HG03045 (cell line): ENCODE results near the gene HAUS5.
"Not testable (repeated sequence)": the region's sequence is repeated elsewhere in the genome, so short reads cannot be mapped to it uniquely, and the experiment has no call there.

ENCODE experiments used
- ATAC-seq: cut with Tn5 transposase; IDR thresholded peaks from one replicate; pipeline ENCODE4 v1.9.1; 2021; ENCODE audit warnings: mild to moderate bottlenecking, moderate library complexity; ENCODE audit not compliant: unreplicated experiment

Gene HAUS5

DNA sequence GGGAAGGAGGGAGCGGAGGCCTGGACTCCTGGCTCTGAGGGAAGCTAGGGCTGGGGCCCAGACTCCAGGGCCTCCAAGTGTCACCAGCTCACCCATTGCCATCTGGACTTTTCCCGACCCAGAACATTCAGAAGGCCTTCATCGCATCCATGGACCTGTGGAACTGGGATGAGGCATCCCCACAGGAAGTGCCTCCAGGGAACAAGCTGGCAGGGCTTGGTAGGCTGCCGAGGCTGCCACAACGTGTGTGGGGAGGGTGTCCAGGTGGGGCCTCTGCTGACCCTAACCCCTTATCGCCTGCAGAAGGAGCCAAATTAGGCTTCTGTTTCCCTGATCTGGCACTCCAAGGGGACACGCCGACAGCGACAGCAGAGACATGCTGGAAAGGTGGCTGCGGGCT, 29.8 kb downstream of the HAUS5 start:
- ATAC-seq = no peak

DNA sequence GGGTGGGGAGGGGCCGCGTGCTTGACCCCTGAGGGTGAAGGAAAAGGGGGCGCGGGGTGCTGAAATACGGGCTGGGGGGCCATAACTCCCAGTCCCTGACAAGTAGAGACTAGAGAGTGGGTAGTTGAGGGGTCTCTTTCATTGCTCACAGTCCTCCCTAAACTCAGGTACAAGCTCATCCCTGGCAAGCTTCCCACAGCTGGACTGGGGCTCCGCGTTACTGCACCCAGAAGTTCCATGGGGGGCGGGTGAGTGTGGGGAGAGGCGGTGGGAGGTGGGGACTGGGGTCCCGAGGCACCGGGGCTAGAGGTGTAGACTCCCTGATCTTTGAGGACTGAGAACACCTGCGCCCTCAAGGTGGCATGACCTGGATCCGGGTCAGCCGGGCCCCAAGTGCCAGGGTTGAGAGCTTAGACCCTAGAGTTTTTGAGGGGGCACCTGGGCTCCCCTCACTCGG, 30.3 kb downstream of the HAUS5 start:
- no peak for ATAC-seq

- peak; percentile 39 for ATAC-seq
Observed at GRCh38 chr19:35643255-35644205, 31.0 kb downstream of the HAUS5 start.

GRCh38 chr19:35644206-35644986, 31.9 kb downstream of the HAUS5 start:
- ATAC-seq = peak; percentile 66

DNA sequence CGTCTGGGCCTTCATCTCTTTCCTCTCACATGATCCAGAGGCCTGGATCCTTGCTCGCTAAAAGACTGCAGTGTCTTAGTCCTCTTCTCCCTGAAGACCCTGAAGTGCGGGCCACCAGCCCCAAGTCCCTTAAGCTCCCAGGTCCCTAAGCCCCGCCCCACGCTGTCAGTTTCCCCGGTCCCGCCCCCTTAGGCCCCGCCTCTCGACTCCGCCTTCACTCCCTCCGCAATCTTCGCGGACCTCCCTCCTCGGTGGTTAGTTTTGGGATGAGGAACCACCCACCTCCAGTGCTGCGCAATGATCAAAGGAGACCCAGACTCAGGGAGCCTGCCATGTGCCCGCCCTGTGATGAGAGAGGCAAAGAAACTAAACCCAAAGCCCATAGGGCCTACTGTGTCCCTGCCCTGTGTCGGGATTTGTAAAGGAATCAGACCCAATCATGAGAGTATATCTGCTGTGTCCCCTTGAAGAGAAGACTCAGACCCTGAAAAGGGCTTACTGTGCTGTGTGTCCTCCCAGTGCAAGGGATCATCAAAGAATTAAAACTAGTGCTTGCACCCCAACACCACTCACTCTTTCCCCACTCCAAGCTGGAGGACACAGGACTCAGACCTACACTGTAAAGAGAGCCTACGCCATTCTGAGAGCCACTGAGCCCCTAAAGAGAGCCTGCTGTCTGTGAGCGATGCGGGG, 32.6 kb downstream of the HAUS5 start:
- no peak for ATAC-seq

- no peak for ATAC-seq
Observed at GRCh38 chr19:35645680-35646511, 33.4 kb downstream of the HAUS5 start.

GRCh38 chr19:35648017-35648961, 35.8 kb downstream of the HAUS5 start, which contains the start of gene COX6B1:
COX6B1 (plus strand) TSS chr19:35648323; CDS start chr19:35651244, 2,921 bp downstream.
- ATAC-seq = peak; percentile 56

GRCh38 chr19:35650581-35650980, 38.0 kb downstream of the HAUS5 start:
- no peak for ATAC-seq

- not testable (repeated sequence) for ATAC-seq
Observed at GRCh38 chr19:35654828-35655227, 42.3 kb downstream of the HAUS5 start.

DNA sequence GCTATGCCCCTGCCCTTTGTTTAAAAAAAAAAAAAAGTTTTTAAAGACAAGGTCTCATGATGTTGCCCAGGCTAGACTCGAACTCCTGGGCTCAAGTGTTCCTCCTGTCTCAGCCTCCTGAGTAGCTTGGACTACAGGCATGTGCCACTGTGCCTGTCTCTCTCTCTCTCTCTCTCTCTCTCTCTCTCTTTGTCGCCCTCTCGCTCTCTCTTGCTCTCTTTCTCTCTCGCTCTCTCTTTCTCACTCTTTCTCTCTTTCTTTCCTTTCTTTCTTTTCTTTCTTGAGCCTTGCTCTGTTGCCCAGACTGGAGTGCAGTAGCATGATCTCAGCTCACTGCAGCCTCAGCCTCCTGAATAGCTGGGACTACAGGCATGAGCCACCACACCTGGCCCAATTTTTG, 43.1 kb downstream of the HAUS5 start:
- no peak for ATAC-seq

GRCh38 chr19:35656700-35657099, 44.2 kb downstream of the HAUS5 start:
- no peak for ATAC-seq

GRCh38 chr19:35657904-35658700, 45.6 kb downstream of the HAUS5 start:
- ATAC-seq = no peak

DNA sequence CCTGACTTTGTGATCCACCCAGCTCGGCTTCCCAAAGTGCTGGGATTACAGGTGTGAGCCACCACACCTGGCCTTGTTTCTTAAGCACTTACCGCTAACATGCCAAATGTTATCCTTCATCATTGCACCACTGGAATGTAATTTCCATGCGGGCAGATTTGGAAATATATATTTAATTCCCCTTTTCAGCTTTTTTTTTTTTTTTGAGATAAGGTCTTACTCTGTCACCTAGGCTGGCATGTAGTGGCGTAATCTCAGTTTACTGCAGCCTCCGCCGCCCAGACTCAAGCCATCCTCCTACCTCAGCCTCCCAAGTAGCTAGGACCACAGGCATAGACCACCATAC, 49.4 kb downstream of the HAUS5 start:
- no peak for ATAC-seq

GRCh38 chr19:35663981-35664380, 51.4 kb downstream of the HAUS5 start:
- no peak for ATAC-seq

- no peak for ATAC-seq
Observed at GRCh38 chr19:35665157-35665556, 52.6 kb downstream of the HAUS5 start.

DNA sequence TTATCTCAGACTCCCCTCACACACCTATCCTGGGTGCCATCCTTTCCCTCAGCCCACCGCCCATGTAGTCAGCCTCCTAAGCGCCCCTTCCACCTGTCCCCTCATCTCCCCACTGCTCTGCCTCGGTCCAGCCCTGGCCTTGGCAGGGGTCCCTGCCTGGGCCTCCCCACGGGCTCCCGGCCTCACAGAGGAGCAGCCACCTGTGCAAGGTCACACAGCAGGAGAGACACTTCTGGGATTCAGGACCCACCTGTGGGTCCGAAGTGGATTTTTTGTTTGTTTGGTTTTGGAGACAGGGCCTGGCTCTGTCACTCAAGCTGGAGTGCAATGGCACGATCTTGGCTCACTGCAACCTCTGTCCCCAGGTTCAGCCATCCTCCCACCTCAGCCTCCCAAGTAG, 53.1 kb downstream of the HAUS5 start:
- no peak for ATAC-seq

DNA sequence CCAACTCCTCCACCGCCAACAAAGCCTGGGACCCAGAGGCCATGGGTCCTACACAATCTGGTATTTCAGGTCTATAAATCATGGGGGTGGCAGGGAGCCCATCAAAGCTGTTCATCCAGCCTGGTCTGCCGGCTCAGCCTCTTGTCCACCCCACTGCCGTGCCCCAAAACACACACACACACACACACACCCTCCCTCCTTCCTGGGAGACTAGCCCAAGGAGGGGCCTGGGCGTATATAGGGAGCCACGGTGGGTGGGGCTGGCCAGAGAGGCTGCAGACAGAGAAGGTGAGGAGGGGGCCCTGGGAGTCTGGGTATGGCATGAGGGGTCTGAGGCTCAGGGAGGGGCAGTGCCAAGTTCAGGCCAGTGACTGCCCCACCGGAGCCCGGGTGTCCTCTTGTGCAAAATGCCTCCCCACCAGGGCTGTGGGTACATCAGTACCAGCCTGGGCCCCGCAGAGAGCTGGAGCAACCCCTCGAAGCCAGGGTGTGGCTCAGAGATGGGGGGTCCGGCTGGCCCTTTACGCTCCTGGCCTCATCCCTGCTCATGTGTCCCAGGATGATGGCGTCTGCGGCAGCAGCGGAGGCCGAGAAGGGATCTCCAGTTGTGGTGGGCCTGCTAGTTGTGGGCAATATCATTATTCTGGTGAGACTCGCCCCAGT, 53.8 kb downstream of the HAUS5 start, which contains the start of gene UPK1A:
UPK1A (plus strand) TSS at position 267 of the 663 bp plus-strand sequence; CDS start at position 563, 296 bp downstream.
- ATAC-seq = no peak

- ATAC-seq = no peak
Observed at GRCh38 chr19:35669566-35669965, 57.0 kb downstream of the HAUS5 start.
